C4-2B (cell line): ENCODE data around the gene ZNF185.

ENCODE experiments used
- CTCF ChIP-seq: fragments of 450-650 bp; conservative IDR thresholded peaks from 2 replicates; pipeline ENCODE4 v1.5.1; 2017; ENCODE audit warnings: mild to moderate bottlenecking
- ZFX ChIP-seq: fragments of 450-650 bp; IDR thresholded peaks from 2 replicates; pipeline ENCODE4 v1.6.1; 2017

GRCh38 chrX:152903589-152903988 lies 5.7 kb downstream of the ZNF185 start:
- TF ChIP-seq ZFX (no peak), CTCF (no peak)
